Ascending aorta (tissue), 2 donors: ENCODE data around the gene GRIK2. TPM values are rescaled to one million over a fixed set of nuclear protein-coding genes. Genes with fewer than 3 reads are reported as not detected.

Experiments used
- DNase-seq, 2 donors: peaks; one replicate each; pipeline ENCODE4 v3.0.0-alpha.2; 2019; ENCODE audit warnings: low spot score in 2 of 2
- H3K27ac ChIP-seq, 2 donors: fragments of 200-600 bp; sonication (generic); one replicate each; pipeline ENCODE4 v1.5.1; 2016 to 2017; ENCODE audit warnings: mild to moderate bottlenecking in 1 of 2
- H3K27me3 ChIP-seq: fragments of 200-600 bp; sonication (generic); one replicate; pipeline ENCODE4 v1.5.1; 2017
- H3K36me3 ChIP-seq, 2 donors: fragments of 200-600 bp; sonication (generic); one replicate each; pipeline ENCODE4 v1.5.1; 2016
- H3K4me1 ChIP-seq, 2 donors: fragments of 200-600 bp; sonication (generic); one replicate each; pipeline ENCODE4 v1.5.1; 2016 to 2017; ENCODE audit warnings: mild to moderate bottlenecking in 1 of 2
- H3K4me3 ChIP-seq, 2 donors: fragments of 200-600 bp; sonication (generic); one replicate each; pipeline ENCODE4 v1.5.1; 2016 to 2017; ENCODE audit warnings: mild to moderate bottlenecking in 1 of 2
- H3K9me3 ChIP-seq, 2 donors: fragments of 200-600 bp; sonication (generic); one replicate each; pipeline ENCODE4 v1.5.1; 2016
- intact Hi-C: fragments of 100-400 bp; cut with DNase I; formaldehyde crosslinking; loops from one replicate; pipeline ENCODE4 v1.15.1; 2023
- total RNA-seq: library from RNA; depleted of rRNA; stranded (reverse); fragments of >200 nt; gene quantifications from one replicate; pipeline ENCODE4 v1.1.0, GENCODE V29; 2016
- TF ChIP-seq, protein P1 (sequence below), 3 experiments: fragments of 200-600 bp in 2 of 3; fragments of 450-650 bp in 1 of 3; sonication (generic) in 2 of 3; IDR thresholded peaks; one replicate each; pipeline ENCODE4 v1.5.1; 2016 to 2019; ENCODE audit warnings: antibody characterized with exemption in 3 of 3, mild to moderate bottlenecking in 1 of 3, moderate library complexity in 1 of 3

GRIK2 gene
- total RNA-seq, 1 donor from 2014 or later, result not detected

GRCh38 chr6:101397199-101397598, 3.7 kb downstream of the GRIK2 start:
- H3K4me1 ChIP-seq, result no peaks in the 10 kb centered on the region
- H3K4me3 ChIP-seq, result no peak overlapping the region
- no peak for DNase-seq
- H3K27me3 ChIP-seq, result no peaks in the 10 kb centered on the region
- H3K36me3 ChIP-seq, result no peaks in the 10 kb centered on the region
- TF ChIP-seq, protein P1, sequence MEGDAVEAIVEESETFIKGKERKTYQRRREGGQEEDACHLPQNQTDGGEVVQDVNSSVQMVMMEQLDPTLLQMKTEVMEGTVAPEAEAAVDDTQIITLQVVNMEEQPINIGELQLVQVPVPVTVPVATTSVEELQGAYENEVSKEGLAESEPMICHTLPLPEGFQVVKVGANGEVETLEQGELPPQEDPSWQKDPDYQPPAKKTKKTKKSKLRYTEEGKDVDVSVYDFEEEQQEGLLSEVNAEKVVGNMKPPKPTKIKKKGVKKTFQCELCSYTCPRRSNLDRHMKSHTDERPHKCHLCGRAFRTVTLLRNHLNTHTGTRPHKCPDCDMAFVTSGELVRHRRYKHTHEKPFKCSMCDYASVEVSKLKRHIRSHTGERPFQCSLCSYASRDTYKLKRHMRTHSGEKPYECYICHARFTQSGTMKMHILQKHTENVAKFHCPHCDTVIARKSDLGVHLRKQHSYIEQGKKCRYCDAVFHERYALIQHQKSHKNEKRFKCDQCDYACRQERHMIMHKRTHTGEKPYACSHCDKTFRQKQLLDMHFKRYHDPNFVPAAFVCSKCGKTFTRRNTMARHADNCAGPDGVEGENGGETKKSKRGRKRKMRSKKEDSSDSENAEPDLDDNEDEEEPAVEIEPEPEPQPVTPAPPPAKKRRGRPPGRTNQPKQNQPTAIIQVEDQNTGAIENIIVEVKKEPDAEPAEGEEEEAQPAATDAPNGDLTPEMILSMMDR (IDR thresholded peaks at IDR 0.05), result no peak
- intact Hi-C loops, result no loop called here
- H3K9me3 ChIP-seq, result no peaks in the 10 kb centered on the region
- no peak overlapping the region for H3K27ac ChIP-seq

DNA sequence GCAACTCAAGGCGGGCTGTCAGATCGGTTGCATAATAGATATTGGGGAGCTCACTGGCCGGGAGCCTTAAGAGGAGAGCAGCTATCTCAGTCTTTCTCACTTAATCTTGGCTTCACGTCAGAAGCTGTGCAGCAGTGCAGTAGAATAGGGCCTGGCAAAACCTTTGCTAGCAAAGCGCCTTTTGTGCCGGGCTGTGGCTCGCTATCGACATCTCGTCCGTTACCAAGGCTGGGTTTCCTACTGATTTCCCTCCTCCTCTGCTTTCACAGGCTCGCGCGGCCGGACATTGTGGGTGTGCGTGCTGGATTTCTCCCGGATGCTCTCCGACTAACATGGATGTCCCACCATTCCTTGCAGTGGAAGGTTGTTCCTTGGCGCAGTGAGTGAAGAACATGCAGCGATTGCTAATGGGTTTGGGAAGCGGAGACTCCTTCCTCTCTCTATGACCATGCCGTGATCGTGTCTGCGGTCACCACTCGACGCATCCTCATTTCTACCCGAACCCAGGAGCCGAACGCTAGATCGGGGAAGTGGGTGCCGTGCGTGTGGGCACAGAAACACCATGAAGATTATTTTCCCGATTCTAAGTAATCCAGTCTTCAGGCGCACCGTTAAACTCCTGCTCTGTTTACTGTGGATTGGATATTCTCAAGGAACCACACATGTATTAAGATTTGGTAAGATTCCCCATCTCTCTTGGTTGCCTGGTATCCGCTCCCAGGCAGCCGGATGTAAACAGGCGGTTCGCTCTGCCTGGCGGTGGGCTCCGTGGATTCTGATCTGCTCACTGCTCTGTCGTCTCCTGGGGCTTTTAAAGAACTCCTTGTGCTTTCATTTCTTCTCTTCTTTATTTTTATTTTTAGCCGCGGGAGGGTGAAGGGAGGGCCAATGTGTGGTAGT, 5.5 kb downstream of the GRIK2 start:
- no peaks in the 10 kb centered on the region for H3K9me3 ChIP-seq
- H3K27me3 ChIP-seq, result no peaks in the 10 kb centered on the region
- H3K4me1 ChIP-seq, result no peaks in the 10 kb centered on the region
- no peaks in the 10 kb centered on the region for H3K36me3 ChIP-seq
- intact Hi-C loops, result no loop called here
- H3K27ac ChIP-seq, result no peak overlapping the region
- TF ChIP-seq, protein P1 (IDR thresholded peaks at IDR 0.05), result no peak
- H3K4me3 ChIP-seq, result no peak overlapping the region
- DNase-seq, result no peak

DNA sequence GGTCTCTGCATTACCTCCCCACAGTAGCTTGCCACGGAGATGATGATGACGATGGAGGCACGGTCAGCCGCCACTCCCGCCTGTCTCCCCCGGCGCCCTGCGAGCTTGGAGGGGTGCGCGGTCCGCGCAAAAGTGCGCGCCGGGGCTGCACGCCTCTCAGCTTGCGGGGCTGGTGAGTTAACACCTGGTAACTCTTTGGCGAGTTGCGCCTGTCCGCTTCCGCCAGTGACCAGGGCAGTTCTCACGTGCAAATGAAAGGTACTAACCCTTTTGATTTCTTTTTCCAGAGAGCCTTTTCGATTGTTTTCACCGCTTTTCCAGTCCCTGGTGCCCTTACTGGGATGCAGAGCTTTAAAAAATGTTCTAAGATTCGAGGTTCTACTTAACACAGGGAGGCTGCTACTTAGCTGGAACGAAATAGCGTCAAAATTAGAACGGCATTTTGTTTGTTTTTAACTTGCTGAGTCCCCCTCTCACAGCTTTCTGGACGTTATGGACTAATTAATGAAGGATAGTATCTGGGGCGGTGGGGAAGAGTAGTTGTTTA, 6.2 kb downstream of the GRIK2 start:
- no peak for DNase-seq
- H3K27ac ChIP-seq, result no peak overlapping the region
- no peak overlapping the region for H3K4me3 ChIP-seq
- H3K27me3 ChIP-seq, result no peaks in the 10 kb centered on the region
- intact Hi-C loops, result no loop called here
- TF ChIP-seq, protein P1 (IDR thresholded peaks at IDR 0.05), result no peak
- H3K36me3 ChIP-seq, result no peaks in the 10 kb centered on the region
- H3K4me1 ChIP-seq, result no peaks in the 10 kb centered on the region
- H3K9me3 ChIP-seq, result no peaks in the 10 kb centered on the region

GRCh38 chr6:101400326-101401135, 7.0 kb downstream of the GRIK2 start:
- intact Hi-C loops, result no loop called here
- Histone ChIP-seq H3K9me3 (no peaks in the 10 kb centered on the region), H3K36me3 (no peaks in the 10 kb centered on the region), H3K4me3 (no peak overlapping the region), H3K4me1 (no peaks in the 10 kb centered on the region), H3K27me3 (no peaks in the 10 kb centered on the region), H3K27ac (no peak overlapping the region)
- TF ChIP-seq, protein P1 (IDR thresholded peaks at IDR 0.05), result no peak
- no peak for DNase-seq

- Histone ChIP-seq H3K4me3 (no peak overlapping the region), H3K4me1 (no peaks in the 10 kb centered on the region), H3K9me3 (no peaks in the 10 kb centered on the region), H3K27me3 (no peaks in the 10 kb centered on the region), H3K36me3 (no peaks in the 10 kb centered on the region), H3K27ac (no peak overlapping the region)
- DNase-seq, result no peak
- TF ChIP-seq, protein P1 (IDR thresholded peaks at IDR 0.05), result no peak
- intact Hi-C loops, result no loop called here
These were observed 7.7 kb downstream of the GRIK2 start for GRCh38 chr6:101401171-101401570.
